Measurements from ENCODE around the gene ABHD8. TPM values are rescaled to one million over a fixed set of nuclear protein-coding genes. Genes with fewer than 3 reads are reported as not detected.

ABHD8 gene
- total and polyA plus RNA-seq, 2 of the 13 experiments (the other 11 are each of a cell fraction or from before 2014, with no cell fraction given): 6.3 to 7.2 TPM

GRCh38 chr19:17334414-17335409, 31.5 kb upstream of the ABHD8 start, which contains the start of gene ANO8 (continued):
- TF ChIP-seq PATZ1 (CRISPR knock-in tag; IDR thresholded peaks at IDR 0.05): 0 out of 2 replicates have a peak, but pooled peaks have one; percentile 30
- TF ChIP-seq, protein P1, sequence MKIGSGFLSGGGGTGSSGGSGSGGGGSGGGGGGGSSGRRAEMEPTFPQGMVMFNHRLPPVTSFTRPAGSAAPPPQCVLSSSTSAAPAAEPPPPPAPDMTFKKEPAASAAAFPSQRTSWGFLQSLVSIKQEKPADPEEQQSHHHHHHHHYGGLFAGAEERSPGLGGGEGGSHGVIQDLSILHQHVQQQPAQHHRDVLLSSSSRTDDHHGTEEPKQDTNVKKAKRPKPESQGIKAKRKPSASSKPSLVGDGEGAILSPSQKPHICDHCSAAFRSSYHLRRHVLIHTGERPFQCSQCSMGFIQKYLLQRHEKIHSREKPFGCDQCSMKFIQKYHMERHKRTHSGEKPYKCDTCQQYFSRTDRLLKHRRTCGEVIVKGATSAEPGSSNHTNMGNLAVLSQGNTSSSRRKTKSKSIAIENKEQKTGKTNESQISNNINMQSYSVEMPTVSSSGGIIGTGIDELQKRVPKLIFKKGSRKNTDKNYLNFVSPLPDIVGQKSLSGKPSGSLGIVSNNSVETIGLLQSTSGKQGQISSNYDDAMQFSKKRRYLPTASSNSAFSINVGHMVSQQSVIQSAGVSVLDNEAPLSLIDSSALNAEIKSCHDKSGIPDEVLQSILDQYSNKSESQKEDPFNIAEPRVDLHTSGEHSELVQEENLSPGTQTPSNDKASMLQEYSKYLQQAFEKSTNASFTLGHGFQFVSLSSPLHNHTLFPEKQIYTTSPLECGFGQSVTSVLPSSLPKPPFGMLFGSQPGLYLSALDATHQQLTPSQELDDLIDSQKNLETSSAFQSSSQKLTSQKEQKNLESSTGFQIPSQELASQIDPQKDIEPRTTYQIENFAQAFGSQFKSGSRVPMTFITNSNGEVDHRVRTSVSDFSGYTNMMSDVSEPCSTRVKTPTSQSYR (CRISPR knock-in tag; IDR thresholded peaks at IDR 0.05; ENCODE audit: borderline replicate concordance): no peak
- peak; percentile 53; the same call in 1 of the 2 replicates for TF ChIP-seq ZNF766 (CRISPR knock-in tag; IDR thresholded peaks at IDR 0.05; ENCODE audit: borderline replicate concordance)
- no peak for TF ChIP-seq ZNF138 (CRISPR knock-in tag; IDR thresholded peaks at IDR 0.05; ENCODE audit: low read depth)
- TF ChIP-seq ISX (CRISPR knock-in tag; conservative IDR thresholded peaks at IDR 0.05): no peak
- peak; percentile 37; the same call in 1 of the 2 replicates for TF ChIP-seq ERF (CRISPR knock-in tag; IDR thresholded peaks at IDR 0.05)
- TF ChIP-seq ZNF367 (CRISPR knock-in tag; IDR thresholded peaks at IDR 0.05; ENCODE audit: borderline replicate concordance): no peak; the same call in 1 of the 2 replicates
- TF ChIP-seq ZSCAN12 (CRISPR knock-in tag; IDR thresholded peaks at IDR 0.05): no peak
- no peak for TF ChIP-seq RFXANK (CRISPR knock-in tag; IDR thresholded peaks at IDR 0.05)
- TF ChIP-seq, protein P2, sequence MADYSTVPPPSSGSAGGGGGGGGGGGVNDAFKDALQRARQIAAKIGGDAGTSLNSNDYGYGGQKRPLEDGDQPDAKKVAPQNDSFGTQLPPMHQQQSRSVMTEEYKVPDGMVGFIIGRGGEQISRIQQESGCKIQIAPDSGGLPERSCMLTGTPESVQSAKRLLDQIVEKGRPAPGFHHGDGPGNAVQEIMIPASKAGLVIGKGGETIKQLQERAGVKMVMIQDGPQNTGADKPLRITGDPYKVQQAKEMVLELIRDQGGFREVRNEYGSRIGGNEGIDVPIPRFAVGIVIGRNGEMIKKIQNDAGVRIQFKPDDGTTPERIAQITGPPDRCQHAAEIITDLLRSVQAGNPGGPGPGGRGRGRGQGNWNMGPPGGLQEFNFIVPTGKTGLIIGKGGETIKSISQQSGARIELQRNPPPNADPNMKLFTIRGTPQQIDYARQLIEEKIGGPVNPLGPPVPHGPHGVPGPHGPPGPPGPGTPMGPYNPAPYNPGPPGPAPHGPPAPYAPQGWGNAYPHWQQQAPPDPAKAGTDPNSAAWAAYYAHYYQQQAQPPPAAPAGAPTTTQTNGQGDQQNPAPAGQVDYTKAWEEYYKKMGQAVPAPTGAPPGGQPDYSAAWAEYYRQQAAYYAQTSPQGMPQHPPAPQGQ (CRISPR knock-in tag; IDR thresholded peaks at IDR 0.05; ENCODE audit: borderline replicate concordance): no peak
- no peak for TF ChIP-seq ZNF572 (CRISPR knock-in tag; IDR thresholded peaks at IDR 0.05)
- TF ChIP-seq, protein P3, sequence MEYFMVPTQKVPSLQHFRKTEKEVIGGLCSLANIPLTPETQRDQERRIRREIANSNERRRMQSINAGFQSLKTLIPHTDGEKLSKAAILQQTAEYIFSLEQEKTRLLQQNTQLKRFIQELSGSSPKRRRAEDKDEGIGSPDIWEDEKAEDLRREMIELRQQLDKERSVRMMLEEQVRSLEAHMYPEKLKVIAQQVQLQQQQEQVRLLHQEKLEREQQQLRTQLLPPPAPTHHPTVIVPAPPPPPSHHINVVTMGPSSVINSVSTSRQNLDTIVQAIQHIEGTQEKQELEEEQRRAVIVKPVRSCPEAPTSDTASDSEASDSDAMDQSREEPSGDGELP (IDR thresholded peaks at IDR 0.05; ENCODE audit: borderline replicate concordance, low read depth): peak; percentile 97
- peak; percentile 83; the same call in 1 of the 2 replicates for TF ChIP-seq GLI4 (CRISPR knock-in tag; IDR thresholded peaks at IDR 0.05; ENCODE audit: borderline replicate concordance)
- TF ChIP-seq SATB2 (CRISPR knock-in tag; IDR thresholded peaks at IDR 0.05): no peak
- TF ChIP-seq TFDP1 (CRISPR knock-in tag; IDR thresholded peaks at IDR 0.05; ENCODE audit: borderline replicate concordance): no peak; the same call in 1 of the 2 replicates
- TF ChIP-seq NFYB (CRISPR knock-in tag; IDR thresholded peaks at IDR 0.05): 0 out of 2 replicates have a peak, but pooled peaks have one; percentile 26
- no peak for TF ChIP-seq MAFG (CRISPR knock-in tag; IDR thresholded peaks at IDR 0.05)
- TF ChIP-seq ZNF253 (CRISPR knock-in tag; IDR thresholded peaks at IDR 0.05; ENCODE audit: borderline replicate concordance): no peak
- peak; percentile 91 for TF ChIP-seq KDM2A (CRISPR knock-in tag; IDR thresholded peaks at IDR 0.05; ENCODE audit: borderline replicate concordance, low read depth)
